HepG2 (cell line): ENCODE results near the gene NUP85. TPM values are rescaled to one million over a fixed set of nuclear protein-coding genes. Genes with fewer than 3 reads are reported as not detected.

ENCODE experiments used
- ATAC-seq: fragments of 200-7000 bp; cut with Tn5 transposase; 3 replicates; pipeline ENCODE4 v1.9.1; 2020; ENCODE audit warnings: mild to moderate bottlenecking, moderate library complexity
- BruUV-seq: library from RNA; stranded (reverse); fragments of 400-500 nt; replicated peaks from 2 replicates; lab custom pipeline; 2021; lab: Mats Ljungman, UMichigan
- CTCF ChIA-PET: fragments of 300-600 bp; formaldehyde crosslinking; extraction: SDS; loops from one replicate; lab custom pipeline; 2021; ENCODE audit warnings: low total read pairs, inconsistent platforms, low intra/inter-chr PET ratio; lab: Yijun Ruan, JAX
- POLR2A ChIA-PET: fragments of 350-600 bp; sonication (Branson Sonifier 250); formaldehyde crosslinking; loops from one replicate; lab custom pipeline; 2020; ENCODE audit warnings: antibody characterized with exemption, inconsistent platforms; lab: Yijun Ruan, JAX
- DNase-seq: peaks from one replicate; pipeline ENCODE4 v3.0.0-alpha.2; 2015; ENCODE audit warnings: low spot score
- FAIRE-seq: peaks from 3 replicates; lab custom pipeline; 2011; peaks lifted over from hg19 to GRCh38; lab: Jason Lieb, UNC
- H2AFZ ChIP-seq: one replicate; pipeline ENCODE4 v1.6.1; 2011; ENCODE audit warnings: low read length, inconsistent platforms
- H3K27ac ChIP-seq: fragments of 300-600 bp; 3 replicates; pipeline ENCODE4 v1.8.0; 2011; ENCODE audit warnings: mixed run types, mild to moderate bottlenecking, mixed read lengths, low read length, inconsistent platforms; ENCODE audit not compliant: insufficient read depth; ENCODE audit errors: extremely low read length
- H3K27me3 ChIP-seq, 2 experiments: fragments of 200-600 bp in 1 of 2; 2 replicates in 1 of 2; 3 replicates in 1 of 2; pipeline versions ENCODE4 v1.6.0 to v1.8.0; 2011; ENCODE audit warnings: low read length in 2 of 2, mild to moderate bottlenecking in 2 of 2, moderate library complexity in 2 of 2, inconsistent platforms in 1 of 2; ENCODE audit not compliant: insufficient read depth in 2 of 2, control insufficient read depth in 1 of 2
- H3K36me3 ChIP-seq, 2 experiments: fragments of 200-600 bp in 1 of 2; replicated peaks in 1 of 2; 2 replicates in 1 of 2; 3 replicates in 1 of 2; pipeline versions ENCODE4 v1.5.1 to v1.8.0; 2011; ENCODE audit warnings: low read length in 2 of 2, inconsistent platforms in 1 of 2; ENCODE audit not compliant: insufficient read depth in 2 of 2, control insufficient read depth in 1 of 2
- H3K4me1 ChIP-seq: 2 replicates; pipeline ENCODE4 v1.5.1; 2012; ENCODE audit warnings: low read length, inconsistent platforms; ENCODE audit not compliant: insufficient read depth
- H3K4me2 ChIP-seq: 2 replicates; pipeline ENCODE4 v1.6.0; 2011; ENCODE audit warnings: low read depth, low read length, inconsistent platforms
- H3K4me3 ChIP-seq, 3 experiments: fragments of 200-600 bp in 1 of 3; sonication (generic), shearing (Covaris generic) in 1 of 3; replicated peaks in 1 of 3; 2 replicates each; pipeline ENCODE4 v1.5.1; 2011 to 2016; ENCODE audit warnings: low read length in 3 of 3, inconsistent platforms in 2 of 3, low read depth in 2 of 3, mild to moderate bottlenecking in 2 of 3, control low read depth in 1 of 3, mixed read lengths in 1 of 3; ENCODE audit not compliant: insufficient read depth in 1 of 3
- H3K79me2 ChIP-seq: one replicate; pipeline ENCODE4 v1.6.1; 2011; ENCODE audit warnings: low read length, inconsistent platforms; ENCODE audit not compliant: insufficient read depth
- H3K9ac ChIP-seq: 2 replicates; pipeline ENCODE4 v1.6.0; 2011; ENCODE audit warnings: mild to moderate bottlenecking, low read depth, low read length, inconsistent platforms; ENCODE audit not compliant: insufficient read depth
- H3K9me3 ChIP-seq: 2 replicates; pipeline ENCODE4 v1.5.1; 2012; ENCODE audit warnings: mild to moderate bottlenecking, low read length
- H4K20me1 ChIP-seq: 2 replicates; pipeline ENCODE4 v1.6.0; 2011; ENCODE audit warnings: inconsistent platforms, mild to moderate bottlenecking, low read length, moderate library complexity; ENCODE audit not compliant: insufficient read depth
- GATAD2A ChIP-seq: IDR thresholded peaks from 2 replicates; pipeline ENCODE4 v1.6.1; 2016
- HNF4A ChIP-seq: sonication (generic); formaldehyde crosslinking; IDR thresholded peaks from 2 replicates; pipeline ENCODE4 v1.4.0; 2020; ENCODE audit warnings: missing genetic modification reagents
- HOXA5 ChIP-seq: sonication (generic); formaldehyde crosslinking; IDR thresholded peaks from 2 replicates; pipeline ENCODE4 v1.4.0; 2020; ENCODE audit warnings: missing genetic modification reagents
- KDM5B ChIP-seq: sonication (generic); formaldehyde crosslinking; IDR thresholded peaks from 2 replicates; pipeline ENCODE4 v1.4.0; 2020; ENCODE audit warnings: missing genetic modification reagents, mild to moderate bottlenecking, borderline replicate concordance
- KLF9 ChIP-seq: IDR thresholded peaks from 2 replicates; pipeline ENCODE4 v1.6.1; 2016; ENCODE audit warnings: low read depth
- MLLT10 ChIP-seq: sonication (generic); formaldehyde crosslinking; IDR thresholded peaks from 2 replicates; pipeline ENCODE4 v1.4.0; 2020; ENCODE audit warnings: missing genetic modification reagents
- NBN ChIP-seq: fragments of 450-650 bp; conservative IDR thresholded peaks from 2 replicates; pipeline ENCODE4 v1.6.1; 2017
- NR2F1 ChIP-seq, 2 experiments: fragments of 450-650 bp in 1 of 2; formaldehyde crosslinking in 1 of 2; IDR thresholded peaks; 2 replicates each; pipeline versions ENCODE4 v1.5.0 to v1.6.1; 2016 to 2020; ENCODE audit warnings: mild to moderate bottlenecking in 1 of 2, missing compliant biosample characterization in 1 of 2, missing genetic modification reagents in 1 of 2, moderate library complexity in 1 of 2
- NR2F2 ChIP-seq: IDR thresholded peaks from 2 replicates; pipeline ENCODE4 v1.6.1; 2012; ENCODE audit warnings: low read depth, inconsistent platforms, borderline replicate concordance
- PLRG1 ChIP-seq: fragments of 450-650 bp; conservative IDR thresholded peaks from 2 replicates; pipeline ENCODE4 v1.6.1; 2016
- SMAD3 ChIP-seq: sonication (generic); formaldehyde crosslinking; IDR thresholded peaks from 2 replicates; pipeline ENCODE4 v1.4.0; 2020; ENCODE audit warnings: missing genetic modification reagents
- ZFY ChIP-seq: sonication (generic); formaldehyde crosslinking; IDR thresholded peaks from 2 replicates; pipeline ENCODE4 v1.4.0; 2020; ENCODE audit warnings: missing genetic modification reagents
- ZNF282 ChIP-seq: fragments of 450-650 bp; IDR thresholded peaks from 2 replicates; pipeline ENCODE4 v1.6.1; 2018; ENCODE audit not compliant: partially characterized antibody
- ZNF343 ChIP-seq: sonication (generic); formaldehyde crosslinking; IDR thresholded peaks from 2 replicates; pipeline ENCODE4 v1.4.0; 2020; ENCODE audit warnings: mild to moderate bottlenecking, missing genetic modification reagents
- ZNF558 ChIP-seq: sonication (generic); formaldehyde crosslinking; IDR thresholded peaks from 2 replicates; pipeline ENCODE4 v1.9.0; 2022; ENCODE audit warnings: mild to moderate bottlenecking, missing genetic modification reagents, borderline replicate concordance
- ZNF605 ChIP-seq: sonication (generic); formaldehyde crosslinking; IDR thresholded peaks from 2 replicates; pipeline ENCODE4 v1.8.0; 2022; ENCODE audit warnings: mild to moderate bottlenecking, missing genetic modification reagents
- ZNF720 ChIP-seq: sonication (generic); formaldehyde crosslinking; IDR thresholded peaks from 2 replicates; pipeline ENCODE4 v1.4.0; 2020; ENCODE audit warnings: missing genetic modification reagents
- ZNF766 ChIP-seq: sonication (generic); formaldehyde crosslinking; IDR thresholded peaks from 2 replicates; pipeline ENCODE4 v1.5.0; 2020; ENCODE audit warnings: missing genetic modification reagents, borderline replicate concordance
- ZNF816 ChIP-seq: sonication (generic); formaldehyde crosslinking; IDR thresholded peaks from 2 replicates; pipeline ENCODE4 v1.8.0; 2022; ENCODE audit warnings: missing genetic modification reagents, mild to moderate bottlenecking, borderline replicate concordance
- WGBS: methylation state at CpG from one replicate; pipeline ENCODE4 v1.1.6; 2017; ENCODE audit warnings: low lambda C conversion rate; 5-methylcytosine and 5-hydroxymethylcytosine counted together
- in situ Hi-C: cut with HindIII; loops from 2 replicates; pipeline ENCODE4 v1.10.0; 2017; ENCODE audit warnings: low pct_unique_long_range_greater_than_20kb; ENCODE audit not compliant: extremely low pct_ligation_motif_present
- intact Hi-C: fragments of 100-400 bp; cut with micrococcal nuclease; formaldehyde crosslinking; loops from one replicate; pipeline ENCODE4 v1.10.0; 2022; ENCODE audit not compliant: unreplicated experiment
- polyA plus RNA-seq, 8 experiments: library from polyadenylated mRNA; depleted of rRNA in 3 of 8; stranded (reverse) in 7 of 8; unstranded in 1 of 8; fragments of >200 nt; fragmentation: Illumina TruSeq in 4 of 8; extraction: Trizol in 4 of 8; gene quantifications; 2 replicates each; pipeline versions ENCODE4 v1.2.1 to v1.2.3, GENCODE V29; 2011 to 2016; ENCODE audit warnings: low read depth in 4 of 8, missing spikeins in 1 of 8, mixed read lengths in 1 of 8; ENCODE audit not compliant: insufficient read depth in 1 of 8
- total RNA-seq, 5 experiments: library from RNA; depleted of rRNA; stranded (reverse); fragments of >200 nt; fragmentation: Illumina TruSeq; extraction: Trizol; gene quantifications; 2 replicates each; pipeline ENCODE4 v1.2.3, GENCODE V29; 2016; ENCODE audit warnings: low read depth in 1 of 5
- TF ChIP-seq, protein P1 (sequence below): sonication (generic); formaldehyde crosslinking; IDR thresholded peaks from 2 replicates; pipeline ENCODE4 v1.8.1; 2023; ENCODE audit warnings: missing genetic modification reagents, inconsistent platforms, borderline replicate concordance
- TF ChIP-seq, protein P2 (sequence below): sonication (generic); formaldehyde crosslinking; IDR thresholded peaks from 2 replicates; pipeline ENCODE4 v1.4.0; 2020; ENCODE audit warnings: missing genetic modification reagents

The NUP85 gene
- total and polyA plus RNA-seq, 2 of the 13 experiments (the other 11 are each of a cell fraction or from before 2014, with no cell fraction given): 89.1 to 124 TPM

DNA sequence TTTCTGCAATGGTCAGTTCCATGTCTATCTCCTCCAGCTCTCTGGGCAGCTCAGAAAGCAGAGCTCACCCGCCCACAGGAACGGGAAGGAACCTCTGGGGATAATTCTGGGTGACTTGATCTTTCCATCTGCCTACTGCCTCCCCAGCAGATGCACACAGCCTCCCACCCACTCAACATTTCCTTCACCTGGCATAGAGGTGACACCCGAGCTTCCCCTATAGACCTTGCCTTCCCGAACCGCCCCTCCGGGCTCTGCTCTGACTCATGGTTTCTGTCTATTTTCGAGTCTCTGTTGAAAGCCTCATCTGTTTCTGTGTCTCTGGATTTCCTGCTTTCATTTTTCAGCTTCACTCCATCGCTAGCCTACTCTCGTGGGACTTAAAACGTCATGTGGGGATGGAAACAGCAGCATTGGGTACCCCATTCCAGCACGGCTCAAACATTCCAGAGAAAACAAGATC, 44.6 kb downstream of the NUP85 start (continued):
- TF ChIP-seq, protein P1, sequence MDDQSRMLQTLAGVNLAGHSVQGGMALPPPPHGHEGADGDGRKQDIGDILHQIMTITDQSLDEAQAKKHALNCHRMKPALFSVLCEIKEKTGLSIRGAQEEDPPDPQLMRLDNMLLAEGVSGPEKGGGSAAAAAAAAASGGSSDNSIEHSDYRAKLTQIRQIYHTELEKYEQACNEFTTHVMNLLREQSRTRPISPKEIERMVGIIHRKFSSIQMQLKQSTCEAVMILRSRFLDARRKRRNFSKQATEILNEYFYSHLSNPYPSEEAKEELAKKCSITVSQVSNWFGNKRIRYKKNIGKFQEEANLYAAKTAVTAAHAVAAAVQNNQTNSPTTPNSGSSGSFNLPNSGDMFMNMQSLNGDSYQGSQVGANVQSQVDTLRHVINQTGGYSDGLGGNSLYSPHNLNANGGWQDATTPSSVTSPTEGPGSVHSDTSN (CRISPR knock-in tag): no peak
- no peak for TF ChIP-seq HNF4A (CRISPR knock-in tag)

DNA sequence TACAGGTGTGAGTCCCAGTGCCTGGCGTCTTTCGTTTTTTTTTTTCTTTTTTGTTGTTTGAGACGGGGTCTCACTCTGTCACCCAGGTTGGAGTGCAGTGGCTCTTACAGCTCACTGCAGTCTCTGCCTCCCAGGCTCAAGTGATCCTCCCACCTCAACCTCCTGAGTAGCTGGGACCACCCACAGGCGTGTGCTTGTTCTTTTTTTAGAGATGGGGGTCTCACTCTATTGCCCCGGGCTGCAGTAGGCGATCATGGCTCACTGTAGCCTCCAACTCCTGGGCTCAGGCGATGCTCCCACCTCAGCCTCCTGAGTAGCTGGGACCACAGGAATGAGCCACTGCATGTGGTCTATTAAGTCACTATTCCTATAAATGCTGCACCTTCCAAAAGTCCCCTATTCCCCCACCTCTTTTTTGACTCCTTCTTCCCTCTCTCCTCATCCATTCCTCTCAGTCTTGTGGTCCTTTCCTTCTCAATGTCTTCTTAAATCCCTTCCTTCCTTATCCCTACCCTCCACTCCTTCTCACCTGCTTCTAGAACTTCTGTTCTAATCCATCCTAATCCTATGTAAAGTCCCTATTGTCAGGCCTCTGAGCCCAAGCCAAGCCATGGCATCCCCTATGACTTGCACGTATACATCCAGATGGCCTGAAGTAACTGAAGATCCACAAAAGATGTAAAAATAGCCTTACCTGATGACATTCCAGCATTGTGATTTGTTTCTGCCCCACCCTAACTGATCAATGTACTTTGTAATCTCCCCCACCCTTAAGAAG, 46.7 kb downstream of the NUP85 start:
- TF ChIP-seq HOXA5 (CRISPR knock-in tag): no peak
- no peak for TF ChIP-seq NBN
- TF ChIP-seq KLF9: no peak
- TF ChIP-seq ZNF282: no peak
- TF ChIP-seq ZNF766 (CRISPR knock-in tag): no peak
- TF ChIP-seq ZNF720 (CRISPR knock-in tag): no peak
- TF ChIP-seq MLLT10 (CRISPR knock-in tag): no peak
- TF ChIP-seq ZNF558 (CRISPR knock-in tag): no peak
- no peak for TF ChIP-seq ZNF816 (CRISPR knock-in tag)
- TF ChIP-seq ZFY (CRISPR knock-in tag): no peak
- TF ChIP-seq, protein P2, sequence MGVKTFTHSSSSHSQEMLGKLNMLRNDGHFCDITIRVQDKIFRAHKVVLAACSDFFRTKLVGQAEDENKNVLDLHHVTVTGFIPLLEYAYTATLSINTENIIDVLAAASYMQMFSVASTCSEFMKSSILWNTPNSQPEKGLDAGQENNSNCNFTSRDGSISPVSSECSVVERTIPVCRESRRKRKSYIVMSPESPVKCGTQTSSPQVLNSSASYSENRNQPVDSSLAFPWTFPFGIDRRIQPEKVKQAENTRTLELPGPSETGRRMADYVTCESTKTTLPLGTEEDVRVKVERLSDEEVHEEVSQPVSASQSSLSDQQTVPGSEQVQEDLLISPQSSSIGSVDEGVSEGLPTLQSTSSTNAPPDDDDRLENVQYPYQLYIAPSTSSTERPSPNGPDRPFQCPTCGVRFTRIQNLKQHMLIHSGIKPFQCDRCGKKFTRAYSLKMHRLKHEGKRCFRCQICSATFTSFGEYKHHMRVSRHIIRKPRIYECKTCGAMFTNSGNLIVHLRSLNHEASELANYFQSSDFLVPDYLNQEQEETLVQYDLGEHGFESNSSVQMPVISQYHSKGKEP (CRISPR knock-in tag): no peak
- TF ChIP-seq KDM5B (CRISPR knock-in tag): no peak
- TF ChIP-seq SMAD3 (CRISPR knock-in tag): no peak
- no peak for TF ChIP-seq PLRG1
- TF ChIP-seq ZNF343 (CRISPR knock-in tag): no peak
- TF ChIP-seq NR2F2: no peak
- TF ChIP-seq ZNF605 (CRISPR knock-in tag): no peak
- no peak for TF ChIP-seq GATAD2A (CRISPR knock-in tag)
- no peak for TF ChIP-seq NR2F1 (CRISPR knock-in tag; IDR thresholded peaks at IDR 0.05)
- H3K4me2 ChIP-seq: no peak overlapping the region
- in situ Hi-C loops (no loop called here), intact Hi-C loops (no loop called here)
- FAIRE-seq (no peak), DNase-seq (no peak), ATAC-seq (no peak)
- peaks cover 42% of the 10 kb centered on the region for H3K79me2 ChIP-seq
- CTCF ChIA-PET: no interaction called here
- H3K9me3 ChIP-seq: no peaks in the 10 kb centered on the region
- H3K4me3 ChIP-seq: no peak overlapping the region
- POLR2A ChIA-PET: interaction anchor here (1.4 to 3.5 kb wide), 2 partner anchors 10 to 46 kb away, joined by 5 to 12 read pairs; partner anchors contain the start of genes GGA3, MRPS7 and NUP85
- H3K9ac ChIP-seq: no peak overlapping the region
- no peaks in the 10 kb centered on the region for H4K20me1 ChIP-seq
- peaks cover 25% of the 10 kb centered on the region for H3K4me1 ChIP-seq
- peaks cover 3 to 9% of the 10 kb centered on the region in 2 experiments; a peak in 2 of 5 replicates for H3K36me3 ChIP-seq
- no peak overlapping the region for H3K27ac ChIP-seq
- no peaks in the 10 kb centered on the region for H3K27me3 ChIP-seq
- no peak overlapping the region for H2AFZ ChIP-seq
- WGBS: 95% methylated on average over 8 of the region's 8 CpGs
- BruUV-seq: no TSS peak
